Erythroblast (primary cell): ENCODE results near the gene OTUD5.
A peak's percentile ranks its signal among the peaks of the same experiment; 100 is the strongest.
"Not testable (repeated sequence)": the region's sequence is repeated elsewhere in the genome, so short reads cannot be mapped to it uniquely, and the experiment has no call there.

ENCODE experiments used
- DNase-seq, 2 experiments: peaks; one replicate each; lab custom pipeline; 2025; lab: John Stamatoyannopoulos, UW
- GATA1 ChIP-seq: IDR thresholded peaks from 2 replicates; pipeline ENCODE4 v1.6.1; 2011; ENCODE audit warnings: low read depth, mild to moderate bottlenecking, control low read depth, low read length, moderate library complexity
- POLR2A ChIP-seq: IDR thresholded peaks from 2 replicates; pipeline ENCODE4 v1.6.1; 2011; ENCODE audit warnings: mild to moderate bottlenecking, low read length

The OTUD5 gene

DNA sequence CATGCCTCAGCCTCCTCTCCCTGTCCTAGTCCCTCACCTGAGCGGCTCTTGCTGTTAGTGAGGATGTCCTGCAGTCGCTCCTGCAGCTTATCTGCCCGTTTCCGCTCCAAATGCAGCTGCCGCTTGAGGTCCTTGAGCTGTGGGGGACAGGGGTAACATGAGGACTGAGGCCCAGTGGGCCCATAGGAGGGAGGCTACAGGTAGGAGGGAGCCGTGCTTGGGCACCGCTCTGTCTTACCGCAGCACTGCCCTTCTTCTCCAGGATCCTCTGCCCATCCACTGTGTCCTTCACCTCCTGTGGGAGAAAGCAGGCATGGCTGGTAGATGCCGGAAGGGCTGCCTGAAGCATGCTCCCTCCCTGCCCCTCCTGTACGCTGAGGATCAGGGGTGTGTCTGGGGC, 23.8 kb upstream of the OTUD5 start:
- no peak for DNase-seq
- TF ChIP-seq POLR2A (no peak), GATA1 (no peak)

DNA sequence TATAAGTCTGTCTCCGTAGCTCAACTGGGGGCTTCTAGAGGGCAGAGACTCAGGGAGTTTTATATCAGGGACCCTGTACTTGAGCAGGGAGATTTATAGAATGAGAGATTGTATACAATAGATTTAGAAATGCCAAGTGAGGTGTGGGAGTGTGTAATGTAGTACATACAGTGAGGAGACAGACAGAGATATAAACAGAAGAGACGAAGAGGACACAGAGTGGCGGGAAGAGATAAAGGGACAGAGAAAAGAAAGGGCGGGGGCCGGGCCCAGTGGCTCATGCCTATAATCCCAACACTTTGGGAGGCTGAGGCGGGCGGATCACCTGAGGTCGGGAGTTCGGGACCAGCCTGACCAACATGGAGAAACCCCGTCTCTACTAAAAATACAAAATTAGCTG, 22.9 kb upstream of the OTUD5 start:
- not testable (repeated sequence) for DNase-seq

DNA sequence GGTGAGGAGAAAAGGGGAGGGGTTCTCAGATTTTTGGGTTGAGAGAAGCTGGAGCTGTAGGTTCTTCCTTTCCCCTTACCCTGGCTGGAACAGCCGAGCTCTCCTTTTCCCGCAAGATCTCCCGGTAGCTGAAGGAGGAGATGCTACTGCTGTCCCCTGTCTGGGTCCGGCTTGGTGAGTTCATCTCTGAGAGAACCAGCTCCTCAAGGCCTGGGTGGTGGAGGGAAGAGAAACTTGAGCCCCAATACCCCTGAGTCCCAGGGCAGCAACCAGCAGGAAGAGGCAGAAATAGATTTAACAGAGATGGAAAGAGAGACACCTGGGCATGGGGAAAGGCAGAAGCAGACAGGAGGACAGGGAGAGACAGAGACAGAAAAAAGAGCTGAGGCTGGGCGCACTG, 20.8 kb upstream of the OTUD5 start:
- no peak for DNase-seq
- TF ChIP-seq GATA1, result no peak
- no peak for TF ChIP-seq POLR2A

DNA sequence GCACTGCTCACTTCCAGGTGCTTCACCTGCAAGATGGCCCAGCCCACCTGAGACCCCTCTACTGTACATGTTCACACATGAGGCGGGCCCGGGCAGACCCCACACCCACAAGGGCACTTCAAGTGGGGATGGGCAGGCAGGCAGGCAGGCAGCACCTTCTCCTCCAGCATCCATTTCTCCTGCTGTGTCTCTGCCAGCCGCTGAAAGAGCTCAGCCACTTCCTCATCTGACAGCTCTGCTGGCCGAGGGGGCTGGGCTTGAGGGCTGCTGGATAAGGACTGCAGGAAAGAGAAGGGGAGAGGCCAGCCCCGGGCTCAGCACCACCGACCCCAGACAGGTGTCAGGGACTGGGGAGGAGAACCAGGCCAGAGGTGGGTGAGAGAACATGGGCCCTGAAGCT, 18.7 kb upstream of the OTUD5 start:
- no peak for DNase-seq
- TF ChIP-seq GATA1 (no peak), POLR2A (no peak)

DNA sequence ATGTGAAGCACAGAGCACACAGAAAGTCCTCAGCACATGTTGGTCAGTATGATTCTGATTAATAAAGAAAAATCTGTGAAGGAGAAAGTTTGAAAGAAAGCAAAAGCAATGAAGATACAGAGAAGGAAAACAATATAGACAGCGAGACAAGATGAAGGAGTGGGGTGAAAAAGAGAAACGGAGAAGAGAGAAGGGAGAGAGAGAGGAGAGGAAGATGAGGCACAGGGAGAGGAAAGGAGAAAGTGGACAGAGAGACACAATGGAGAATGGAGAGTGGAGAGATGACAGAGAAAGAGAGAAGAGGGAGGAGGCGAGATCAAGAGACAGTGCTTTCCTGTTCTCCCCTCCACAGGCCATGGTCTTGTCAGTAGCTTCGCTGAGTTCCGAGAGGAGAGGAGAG, 18.1 kb upstream of the OTUD5 start:
- TF ChIP-seq POLR2A (no peak), GATA1 (no peak)
- DNase-seq, result no peak

DNA sequence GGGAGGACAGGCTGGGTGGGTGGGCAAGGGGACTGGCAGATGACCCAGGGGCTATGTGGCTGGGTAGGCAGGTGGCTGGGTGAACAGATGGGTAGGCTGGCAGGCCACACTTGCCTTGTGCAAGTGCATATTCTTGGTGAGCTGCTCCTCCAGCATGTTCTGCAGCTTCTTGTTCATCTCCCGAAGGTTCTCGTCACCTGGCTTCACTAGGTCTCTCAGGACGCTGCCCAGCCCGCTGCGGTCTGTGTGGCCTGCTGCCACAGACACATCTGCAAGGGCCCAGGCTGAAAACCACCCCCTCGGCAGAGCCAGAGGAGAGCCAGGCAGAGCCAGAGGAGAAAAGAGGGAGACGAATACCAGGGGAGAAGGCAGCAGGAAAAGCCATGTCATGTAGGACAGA, 17.6 kb upstream of the OTUD5 start:
- no peak for DNase-seq
- TF ChIP-seq POLR2A, result no peak
- no peak for TF ChIP-seq GATA1

DNA sequence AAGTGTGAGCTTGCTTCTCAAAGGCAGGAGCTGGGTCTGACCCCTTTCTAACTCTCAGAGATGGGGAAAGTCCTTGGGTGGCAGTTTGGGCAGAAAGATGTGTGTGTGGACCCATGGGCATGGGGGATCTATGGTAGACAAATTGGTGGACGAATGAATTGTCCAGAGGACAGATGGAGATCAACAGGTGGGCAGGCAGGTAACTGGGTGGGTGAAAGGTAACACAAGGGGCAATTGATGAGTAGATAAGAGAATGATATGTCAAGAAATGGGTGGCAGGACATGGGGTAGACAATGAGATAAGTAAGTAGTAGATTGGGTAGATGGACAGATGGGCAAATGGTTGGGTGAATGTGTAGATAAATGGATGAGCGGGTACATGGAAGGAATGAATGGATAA, 17.2 kb upstream of the OTUD5 start:
- TF ChIP-seq POLR2A (no peak), GATA1 (no peak)
- DNase-seq, result no peak

DNA sequence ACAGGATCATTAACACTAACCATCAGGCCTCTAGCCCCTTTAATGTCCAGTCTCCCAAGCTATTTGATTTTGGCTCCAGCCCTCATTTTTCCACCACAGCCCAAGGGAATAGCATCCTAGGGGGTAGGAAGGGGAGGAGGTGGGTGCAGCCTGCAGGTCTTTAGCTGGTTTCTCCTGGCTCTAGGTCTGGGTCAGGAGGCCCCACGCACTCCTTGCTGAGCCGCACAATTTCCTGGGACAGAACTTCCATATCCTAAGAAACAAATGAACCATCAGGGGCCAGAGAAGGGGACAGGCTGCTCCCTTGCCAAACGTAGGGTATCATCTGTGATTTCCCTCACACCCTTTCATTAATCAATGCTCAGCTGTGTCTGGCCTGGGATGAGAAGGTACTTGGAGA, 16.6 kb upstream of the OTUD5 start:
- TF ChIP-seq GATA1, result no peak
- DNase-seq, result no peak

DNA sequence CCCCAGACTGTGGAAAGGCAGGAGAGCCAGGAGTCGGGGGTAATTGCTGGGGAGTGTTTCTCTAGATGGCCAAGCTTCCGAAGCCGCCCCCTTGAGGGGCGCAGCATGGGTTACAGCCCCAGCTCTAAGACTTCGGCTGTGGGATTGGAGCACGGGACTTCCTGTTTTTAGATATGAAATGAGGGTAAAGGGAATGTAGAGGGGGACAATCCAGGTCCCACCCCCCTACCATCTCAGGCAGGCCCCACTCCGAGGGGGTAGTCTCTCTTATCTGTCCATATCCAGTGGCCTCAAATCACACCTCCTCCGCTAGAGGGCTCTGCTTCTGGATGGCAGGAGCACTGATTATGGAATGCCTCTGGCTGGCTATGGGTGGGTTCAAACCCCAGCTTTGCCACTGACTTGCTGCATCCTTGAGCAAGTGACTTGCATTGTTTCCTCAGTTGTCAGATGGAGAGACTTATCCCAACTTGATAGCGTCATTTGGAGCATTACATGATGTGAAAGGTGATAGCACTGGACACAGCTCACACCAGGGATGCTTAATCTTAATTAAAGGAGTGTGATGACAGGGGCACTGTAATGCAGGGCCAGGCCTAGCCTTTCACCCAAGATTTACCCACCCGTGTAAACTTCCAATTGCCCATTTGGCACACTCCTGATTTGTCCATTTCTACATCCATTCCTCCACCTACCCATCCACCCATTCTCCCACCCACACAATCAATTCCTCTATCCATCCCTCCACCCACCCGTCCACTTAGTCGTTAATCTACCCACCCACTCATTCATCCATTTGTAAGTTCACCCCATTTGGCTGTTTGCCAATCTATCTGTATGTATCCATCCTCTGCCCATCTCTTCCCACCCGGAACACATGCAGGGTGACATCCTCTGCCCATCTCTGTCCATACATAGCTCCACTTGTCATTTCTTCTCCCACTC, 15.1 kb upstream of the OTUD5 start:
- peak; percentile 61 to 67 for DNase-seq
- TF ChIP-seq GATA1 (no peak), POLR2A (no peak)

DNA sequence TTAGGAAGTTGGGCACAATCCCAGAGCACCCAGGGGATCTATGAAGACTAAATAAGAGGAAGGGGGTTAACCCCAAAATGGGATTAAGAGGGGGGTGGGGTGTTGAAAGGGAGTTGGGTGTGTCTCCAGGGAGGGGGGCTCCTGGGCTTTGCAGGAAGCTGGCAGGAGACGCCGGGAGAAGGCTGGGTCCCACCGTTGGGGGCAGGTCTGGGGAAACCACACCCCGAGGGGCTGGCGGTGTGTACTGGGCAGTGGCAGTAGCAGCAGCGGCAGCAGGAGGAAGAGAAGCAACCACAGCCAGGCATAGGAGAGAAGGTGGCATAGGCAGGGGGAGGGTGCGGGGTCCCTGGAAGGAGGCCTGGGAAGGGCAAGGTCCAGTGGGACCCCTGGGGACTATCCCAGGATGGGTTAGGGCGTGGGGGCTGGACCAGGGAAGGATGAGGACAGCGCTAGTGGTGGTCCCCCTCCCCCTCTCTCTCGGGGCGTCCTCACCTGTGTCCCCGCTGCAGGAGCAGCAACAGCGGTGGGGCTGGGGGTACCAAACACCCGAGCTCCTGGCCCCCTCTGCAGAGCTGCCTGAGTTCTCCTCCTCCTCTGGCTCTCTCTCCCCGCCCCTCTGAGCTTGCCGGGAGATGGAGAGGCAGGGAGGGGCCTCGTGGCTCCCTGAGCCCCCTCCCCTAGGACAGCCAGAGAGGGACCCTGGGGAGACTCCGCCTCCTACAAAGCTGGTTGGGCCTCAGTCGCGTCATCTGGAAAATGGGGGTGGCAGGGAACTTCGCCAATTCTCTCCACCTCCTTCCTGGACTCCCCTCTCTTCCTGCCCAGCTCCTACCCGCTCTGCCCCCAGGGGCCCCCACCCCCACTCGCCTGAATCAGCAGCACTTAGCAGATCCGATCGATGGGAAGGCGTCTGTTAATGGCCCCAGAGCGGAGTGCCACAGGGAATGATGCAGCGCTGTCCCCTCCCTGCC, 14.1 kb upstream of the OTUD5 start, which contains the start of gene KCND1:
TSS of gene KCND1 (minus strand) at position 596 of the 971 bp plus-strand sequence. CDS start 1,573 bp downstream, outside the sequence.
- no peak for DNase-seq
- TF ChIP-seq POLR2A (no peak), GATA1 (no peak)

DNA sequence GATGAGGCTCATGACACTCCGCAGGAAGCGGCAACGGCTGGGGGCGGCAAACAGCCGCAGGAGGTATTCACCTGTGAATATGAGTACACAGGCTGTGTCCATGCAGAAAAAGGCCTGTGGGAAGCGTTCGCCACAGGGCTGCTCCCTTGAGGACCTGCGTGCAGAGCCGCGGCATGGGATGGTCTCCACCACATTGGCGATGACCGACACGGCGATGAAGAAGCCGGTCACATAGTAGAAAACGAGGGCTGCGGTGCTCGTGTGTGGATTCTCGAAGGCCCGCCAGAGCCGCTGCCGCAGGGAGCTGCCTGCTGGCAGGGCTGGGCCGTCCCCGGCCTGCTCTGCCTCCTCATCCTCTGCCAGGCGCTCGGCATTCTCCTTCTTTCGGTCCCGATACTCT, 12.1 kb upstream of the OTUD5 start:
- no peak for DNase-seq
- TF ChIP-seq POLR2A (no peak), GATA1 (no peak)

DNA sequence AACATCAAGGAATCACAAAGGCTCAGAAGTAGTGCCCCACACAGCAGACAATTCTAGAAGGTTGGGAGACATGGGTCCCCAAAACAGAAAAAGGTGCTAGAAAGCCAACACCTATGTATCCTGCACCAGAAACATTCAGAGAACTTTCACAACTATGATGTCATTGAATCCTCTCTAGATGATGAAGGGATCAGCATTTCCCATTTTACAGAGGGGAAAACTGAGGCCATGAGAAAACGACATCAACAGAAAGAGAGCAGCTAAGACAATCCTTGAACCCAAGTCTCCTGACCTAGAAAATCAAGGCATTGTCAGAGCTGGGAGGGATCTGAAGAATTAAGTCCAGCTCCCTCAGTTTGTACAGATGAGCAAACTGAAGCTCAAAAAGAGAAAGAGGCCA, 11.0 kb upstream of the OTUD5 start:
- DNase-seq, result no peak
- TF ChIP-seq POLR2A (no peak), GATA1 (no peak)

DNA sequence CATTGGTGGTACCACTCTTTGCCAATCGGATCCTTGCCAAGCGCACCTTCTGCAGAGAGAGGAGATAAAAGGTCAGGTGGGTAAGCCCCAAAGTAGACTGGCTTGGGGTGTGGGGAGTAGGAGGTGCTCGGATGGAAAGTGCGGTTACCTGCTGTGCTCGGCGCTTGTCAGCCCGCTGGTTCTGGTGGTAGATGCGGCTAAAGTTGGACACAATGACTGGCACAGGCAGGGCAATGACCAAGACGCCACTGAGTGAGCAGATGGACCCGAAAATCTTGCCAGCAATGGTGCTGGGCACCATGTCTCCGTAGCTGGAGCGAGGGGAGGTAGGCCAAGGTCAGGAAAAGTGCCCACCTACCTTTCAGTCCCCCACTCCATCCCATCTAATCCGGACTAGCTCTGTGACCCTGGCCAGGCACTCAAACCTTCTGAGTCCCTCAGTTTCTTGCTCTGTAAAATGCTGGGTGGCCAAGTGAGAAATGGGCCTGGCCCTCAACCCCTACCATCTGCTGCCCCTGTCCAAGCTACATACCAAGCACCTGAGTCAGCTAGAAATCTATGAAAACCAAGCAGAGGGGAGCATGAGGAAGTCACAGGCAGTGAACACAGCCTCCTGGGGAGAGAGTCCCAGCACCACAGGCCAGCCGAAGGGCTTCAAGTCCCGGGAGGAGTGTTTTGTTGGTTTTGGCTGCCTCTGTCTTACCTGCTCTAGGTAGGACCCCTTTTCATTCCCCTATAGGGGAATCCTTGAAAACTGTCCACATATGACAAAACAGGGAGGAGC, 9.6 kb upstream of the OTUD5 start:
- DNase-seq, result no peak
- no peak for TF ChIP-seq GATA1
- TF ChIP-seq POLR2A, result no peak
